ENCODE results near the gene SCNN1A. TPM values are rescaled to one million over a fixed set of nuclear protein-coding genes. Genes with fewer than 3 reads are reported as not detected.

SCNN1A gene
- polyA plus RNA-seq, 5 donors, result 2.2 to 4.9 (median 2.8) TPM

DNA sequence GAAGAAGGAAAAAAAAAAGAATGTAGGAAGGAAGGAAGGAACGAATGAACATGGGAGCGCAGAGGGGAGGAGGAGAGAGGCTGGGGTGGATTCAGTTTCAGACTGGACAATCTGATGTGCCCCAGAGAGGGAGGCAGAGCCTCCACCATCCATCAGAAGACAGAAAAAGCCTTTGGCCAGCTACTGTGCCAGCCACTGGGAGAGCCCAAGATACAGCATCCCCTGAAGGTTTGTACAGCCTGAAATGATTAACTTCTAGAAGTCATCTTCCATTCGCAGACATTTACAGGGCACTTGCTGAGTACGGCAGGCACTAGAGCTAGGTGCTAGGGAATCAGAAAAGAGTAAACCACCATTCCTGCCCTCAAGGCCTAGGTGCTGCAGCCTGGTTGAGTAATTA is 55.9 kb downstream of the SCNN1A start:
- DNase-seq, result no peak

DNA sequence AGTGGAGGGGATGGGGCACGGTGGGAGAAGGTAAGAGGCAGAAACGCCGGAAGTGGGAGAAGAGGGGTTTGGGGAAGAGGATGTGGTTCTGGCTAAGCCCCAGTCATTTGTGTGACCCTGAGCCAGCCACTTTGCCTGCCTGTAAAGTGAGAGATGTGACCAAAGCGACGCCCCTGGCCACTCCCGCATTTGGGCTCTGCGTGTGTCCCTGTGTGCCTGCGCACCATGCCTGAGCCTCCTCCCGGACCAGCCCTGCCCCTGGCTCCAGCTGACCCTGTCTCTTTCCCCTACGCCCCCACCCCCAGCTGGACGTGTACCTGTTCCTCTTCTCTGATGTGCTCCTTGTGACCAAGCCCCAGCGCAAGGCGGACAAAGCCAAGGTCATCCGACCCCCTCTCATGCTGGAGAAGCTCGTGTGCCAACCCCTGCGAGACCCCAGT is 56.9 kb downstream of the SCNN1A start:
- no peak for DNase-seq

DNA sequence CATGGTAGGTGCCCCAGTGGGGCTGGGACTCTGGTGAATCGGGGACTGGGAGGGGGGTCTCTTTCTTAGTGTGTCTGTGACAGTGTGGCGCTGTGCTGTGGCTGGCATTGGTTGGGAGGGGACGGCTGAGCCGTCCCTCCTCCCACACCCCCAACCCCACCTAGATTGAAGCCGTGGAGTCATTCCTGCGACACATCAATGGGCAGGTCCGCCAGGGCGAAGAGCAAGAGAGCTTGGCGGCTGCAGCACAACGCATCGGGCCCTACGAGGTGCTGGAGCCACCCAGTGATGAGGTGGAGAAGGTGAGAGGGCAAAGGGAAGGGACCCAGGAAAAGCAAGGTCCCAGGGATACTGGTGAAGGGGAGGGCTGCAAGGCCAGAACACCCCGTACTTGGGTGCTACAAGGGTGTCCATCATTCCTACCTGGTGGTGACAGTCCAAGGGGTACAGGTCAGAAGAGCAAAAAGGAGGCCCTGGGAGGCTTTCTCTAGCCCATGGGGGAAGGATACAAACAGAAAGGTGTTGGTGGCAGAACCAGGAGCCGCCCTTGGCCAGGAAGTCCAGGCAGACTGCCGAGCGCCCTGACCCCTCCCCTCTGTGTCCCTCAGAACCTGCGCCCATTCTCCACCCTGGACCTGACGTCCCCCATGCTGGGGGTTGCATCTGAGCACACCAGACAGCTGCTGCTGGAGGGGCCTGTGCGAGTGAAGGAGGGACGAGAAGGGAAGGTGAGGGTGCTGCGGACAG is 57.5 kb downstream of the SCNN1A start:
- no peak for DNase-seq

GRCh38 chr12:6316921-6317692 is 58.3 kb downstream of the SCNN1A start:
- DNase-seq, result no peak

- no peak for DNase-seq
These were observed 59.4 kb downstream of the SCNN1A start for GRCh38 chr12:6315704-6316597.

DNA sequence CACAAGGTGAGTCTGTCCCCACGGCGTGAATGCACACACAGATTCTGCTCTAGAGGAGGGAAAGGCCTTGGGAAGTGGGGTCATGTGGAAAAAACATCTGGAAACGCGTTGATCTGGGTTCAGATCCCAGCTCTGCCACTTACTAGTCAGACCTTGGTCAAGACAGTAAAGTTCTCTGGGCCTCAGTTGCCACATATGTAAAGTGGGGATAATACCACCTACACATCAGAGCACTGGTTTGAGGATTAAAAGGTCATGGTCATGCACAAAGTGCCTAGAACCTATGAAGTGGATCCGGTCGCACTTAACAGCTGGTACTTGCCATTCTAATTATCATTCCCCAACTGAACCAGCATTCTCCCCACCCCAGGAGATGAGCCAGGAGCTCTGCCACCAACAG is 60.2 kb downstream of the SCNN1A start:
- DNase-seq, result no peak

GRCh38 chr12:6314776-6315175 is 60.6 kb downstream of the SCNN1A start:
- DNase-seq, result no peak

DNA sequence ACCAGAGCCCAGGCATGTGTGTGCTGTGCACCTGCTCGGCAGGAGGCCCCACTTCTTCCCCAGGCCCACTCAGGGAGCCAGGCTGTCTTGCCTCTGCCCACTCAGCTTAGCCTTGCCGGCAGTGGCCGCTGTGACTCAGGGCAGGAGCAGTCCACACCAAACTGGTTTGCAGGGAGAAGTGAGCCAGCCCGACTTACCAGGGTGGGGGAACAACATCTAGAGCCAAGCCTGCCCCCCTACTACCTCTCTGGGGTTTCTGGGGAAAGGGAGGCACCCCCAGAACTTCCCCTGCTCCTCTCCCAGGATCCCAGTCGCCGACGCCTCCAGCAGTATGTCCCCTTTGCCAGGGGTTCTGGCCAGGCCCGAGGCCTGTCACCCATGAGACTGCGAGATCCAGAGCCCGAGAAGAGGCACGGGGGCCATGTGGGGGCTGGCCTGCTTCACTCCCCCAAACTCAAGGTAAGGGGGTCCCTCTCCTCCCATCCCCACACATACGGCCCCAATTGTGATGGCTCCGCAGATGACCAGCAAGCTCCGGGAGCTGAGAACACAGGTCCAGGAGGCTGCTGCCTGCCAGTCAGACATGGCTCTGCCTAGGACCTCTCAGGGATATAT is 61.9 kb downstream of the SCNN1A start:
- no peak for DNase-seq

- no peak for DNase-seq
These were observed 62.6 kb downstream of the SCNN1A start for GRCh38 chr12:6312529-6313325.

DNA sequence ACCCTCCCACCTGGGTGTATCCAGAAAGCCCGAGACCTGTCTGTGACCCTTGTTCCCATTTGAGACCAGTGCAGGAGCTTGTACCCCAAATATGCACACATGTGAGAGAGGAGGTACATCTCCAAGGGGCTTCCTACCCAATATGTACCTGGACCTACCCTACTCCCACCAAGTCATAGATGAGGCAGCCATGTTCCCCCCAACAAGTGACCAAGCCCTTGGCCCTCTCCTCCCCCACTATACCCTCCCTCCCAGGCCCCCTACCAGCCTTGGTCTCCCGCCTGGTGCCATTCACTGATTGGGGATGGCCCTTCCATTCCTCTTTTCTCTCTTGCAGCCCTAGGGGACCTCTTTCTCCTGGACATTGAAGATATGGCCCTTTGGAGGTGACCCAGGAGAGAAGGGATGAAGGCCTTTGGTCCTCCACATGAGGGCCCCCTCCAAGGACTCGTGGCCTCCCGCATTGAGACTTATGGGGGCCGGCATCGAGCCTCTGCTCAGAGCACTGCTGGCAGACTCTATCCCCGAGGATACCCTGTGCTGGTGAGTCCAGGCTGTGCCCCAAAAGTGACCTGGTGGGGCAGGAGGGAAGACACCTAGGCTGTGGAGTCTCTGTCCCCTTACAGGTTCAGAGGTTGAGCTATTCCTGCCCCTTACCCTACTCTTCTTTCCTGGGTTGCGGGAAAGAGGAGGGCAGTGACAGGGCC is 63.4 kb downstream of the SCNN1A start:
- DNase-seq, result no peak

DNA sequence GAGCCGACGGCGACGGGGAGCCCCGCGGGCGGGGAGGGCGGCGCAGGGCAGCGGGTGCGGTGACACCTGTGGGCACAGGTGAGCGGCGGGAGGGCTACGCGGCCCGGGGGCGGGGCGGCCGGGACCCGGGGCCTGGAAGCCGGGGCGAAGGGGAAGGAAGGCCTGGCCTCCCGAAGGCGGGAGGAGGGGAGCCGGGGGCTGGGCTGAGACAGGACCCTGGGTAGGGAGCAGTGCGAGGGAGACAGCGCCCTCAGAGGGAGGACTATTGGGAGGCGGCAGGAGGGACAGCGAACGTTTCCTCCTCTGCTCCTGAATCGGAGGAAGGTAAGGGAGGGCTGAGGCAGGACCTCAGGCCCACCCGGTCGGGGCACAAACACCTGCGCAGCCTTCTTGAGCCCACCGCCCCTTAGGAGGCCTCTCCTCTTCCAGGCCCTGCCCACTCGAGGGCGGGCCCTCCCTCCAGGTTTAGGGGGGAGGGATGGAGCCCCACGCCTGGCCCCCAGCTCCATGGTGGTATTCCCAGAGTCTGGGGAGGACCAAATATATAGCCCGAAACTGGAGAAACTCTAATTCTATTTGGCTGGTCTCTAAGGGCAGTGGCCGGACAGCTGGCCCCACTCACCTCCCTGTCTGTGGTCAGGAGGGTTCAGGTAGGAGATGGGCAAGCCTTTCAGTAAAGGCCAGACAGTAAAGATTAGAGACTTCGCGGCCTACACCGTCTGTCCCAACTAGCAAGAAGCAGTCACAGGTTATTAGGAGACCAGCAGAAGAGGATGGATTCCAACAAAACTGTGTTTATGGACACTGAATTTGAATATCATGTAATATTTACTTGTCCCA is 64.4 kb downstream of the SCNN1A start:
- DNase-seq, result no peak

GRCh38 chr12:6307529-6307928 is 67.8 kb downstream of the SCNN1A start:
- DNase-seq, result no peak

- no peak for DNase-seq
These were observed 68.7 kb downstream of the SCNN1A start for GRCh38 chr12:6306599-6307220.

DNA sequence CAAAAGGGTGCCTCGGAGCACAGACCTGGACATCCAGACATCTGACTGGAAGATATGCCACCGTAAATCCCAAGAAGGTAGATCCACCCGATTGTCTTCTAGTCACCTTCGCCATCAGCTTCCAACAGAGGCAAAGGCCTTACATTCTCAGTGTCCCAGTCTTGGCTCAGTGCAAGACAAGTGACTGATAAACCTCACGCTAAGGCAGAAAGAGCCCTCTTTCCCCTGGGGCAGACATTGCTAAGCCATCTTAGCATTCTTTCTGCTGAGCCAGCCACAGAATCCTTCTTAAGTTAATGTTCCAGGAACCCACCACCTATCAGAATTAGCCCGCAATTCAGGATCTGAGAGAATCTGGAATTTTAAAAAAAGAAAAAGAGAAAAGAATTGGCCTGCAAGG is 69.2 kb downstream of the SCNN1A start:
- no peak for DNase-seq

GRCh38 chr12:6303071-6303470 is 72.3 kb downstream of the SCNN1A start:
- DNase-seq, result no peak

GRCh38 chr12:6302621-6303020 is 72.7 kb downstream of the SCNN1A start:
- no peak for DNase-seq

DNA sequence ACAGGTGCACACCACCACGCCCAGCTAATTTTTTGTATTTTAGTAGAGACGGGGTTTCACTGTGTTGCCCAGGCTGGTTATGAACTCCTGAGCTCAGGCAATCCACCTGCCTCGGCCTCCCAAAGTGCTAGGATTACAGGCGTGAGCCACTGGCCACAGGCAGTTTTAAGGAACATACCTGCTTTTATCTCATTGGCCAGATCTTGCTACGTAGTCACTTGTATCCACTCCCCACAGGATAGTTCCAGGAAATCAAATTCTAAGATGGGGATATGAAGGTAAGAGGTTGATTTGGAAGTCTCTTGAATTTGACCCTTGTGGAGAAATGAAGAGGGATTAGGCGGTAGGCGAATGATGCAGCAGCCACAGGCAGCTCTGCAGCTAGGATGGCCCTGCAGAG is 73.6 kb downstream of the SCNN1A start:
- no peak for DNase-seq

- DNase-seq, result no peak
These were observed 78.2 kb downstream of the SCNN1A start for GRCh38 chr12:6297170-6297569.

Measured in right lung (tissue), 5 donors.